ENCODE results near the gene ZNF280B.
"Not testable (repeated sequence)": the region's sequence is repeated elsewhere in the genome, so short reads cannot be mapped to it uniquely, and the experiment has no call there.

ZNF280B gene

DNA sequence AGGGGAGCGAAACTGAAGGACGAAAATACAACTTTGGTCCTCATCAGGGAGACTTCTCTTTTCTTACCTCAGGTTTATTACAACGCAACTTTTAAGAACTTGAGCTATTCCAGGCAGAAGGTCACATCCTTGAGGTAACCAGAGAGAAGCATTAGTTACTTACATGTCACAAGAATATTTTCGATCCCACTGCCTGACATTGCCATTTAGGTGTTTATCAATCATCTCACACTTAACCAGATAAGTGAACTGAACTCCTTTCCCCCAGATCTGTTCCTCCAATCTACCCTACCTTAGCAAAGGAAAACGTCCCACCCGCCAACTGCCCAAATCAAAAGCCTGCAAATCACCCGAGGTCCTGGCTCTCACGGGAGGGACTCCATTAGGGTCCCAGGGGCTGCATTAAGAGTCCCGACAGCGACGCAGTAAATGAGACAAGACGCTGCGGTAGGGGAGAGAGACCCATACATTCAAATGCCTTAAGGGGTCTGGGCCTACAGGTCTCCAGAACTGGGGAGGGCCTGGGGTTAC lies 734 bp downstream of the ZNF280B start:
- DNase-seq (ENCODE audit: low spot score), result no peak

DNA sequence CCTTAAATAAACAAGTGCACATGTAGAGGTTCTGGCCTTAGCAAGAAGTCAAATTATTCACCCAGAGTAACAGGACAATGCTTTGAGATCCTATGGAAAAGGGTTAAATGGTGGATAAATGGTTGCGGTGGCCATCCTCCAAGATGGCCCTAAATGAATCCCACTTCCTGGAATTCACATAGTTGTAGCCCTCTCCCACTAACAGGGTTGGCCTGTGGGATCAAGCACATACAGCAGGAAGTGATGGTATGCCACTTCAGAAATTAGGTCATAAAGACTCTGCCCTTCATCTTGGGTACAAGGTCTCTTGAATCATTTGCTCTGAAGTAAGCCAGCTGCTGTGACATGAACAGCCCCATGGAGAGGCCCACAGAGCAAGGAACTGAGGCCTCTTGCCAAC lies 1.8 kb downstream of the ZNF280B start:
- DNase-seq (ENCODE audit: low spot score), result no peak

DNA sequence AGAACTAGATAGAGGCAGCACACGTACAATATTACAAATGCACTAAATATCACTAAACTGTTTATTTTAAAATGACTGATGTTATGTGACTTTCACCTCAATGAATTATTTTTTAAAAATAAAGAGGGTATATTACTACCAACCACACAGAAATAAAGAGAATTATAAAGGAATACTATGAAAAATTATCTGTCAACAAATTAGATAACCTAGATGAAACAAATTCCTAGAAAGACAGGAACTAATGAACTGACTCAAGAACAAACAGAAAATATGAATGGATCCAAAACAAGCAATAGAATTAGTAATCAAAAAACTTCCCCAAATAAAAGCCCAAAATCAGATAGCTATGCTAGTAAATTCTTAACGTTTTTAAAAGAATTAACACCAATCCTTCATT lies 10.3 kb downstream of the ZNF280B start:
- DNase-seq (ENCODE audit: low spot score), result no peak

DNA sequence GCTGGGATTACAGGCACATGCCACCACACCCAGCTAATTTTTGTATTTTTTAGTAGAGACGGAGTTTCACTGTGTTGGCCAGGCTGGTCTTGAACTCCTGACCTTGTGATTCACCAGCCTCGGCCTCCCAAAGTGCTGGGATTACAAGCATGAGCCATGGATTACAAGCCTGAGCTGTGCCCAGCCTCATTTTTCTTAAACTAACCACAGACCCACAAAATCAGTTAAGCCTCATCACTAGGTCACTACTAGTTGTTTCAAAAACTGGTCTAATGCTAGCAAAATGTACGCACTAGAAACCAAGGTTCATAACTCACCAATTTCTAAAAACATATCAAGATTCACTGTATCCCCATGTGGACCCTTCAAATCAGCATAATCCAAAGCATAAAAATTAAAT lies 17.0 kb downstream of the ZNF280B start:
- DNase-seq (ENCODE audit: low spot score), result not testable (repeated sequence)

DNA sequence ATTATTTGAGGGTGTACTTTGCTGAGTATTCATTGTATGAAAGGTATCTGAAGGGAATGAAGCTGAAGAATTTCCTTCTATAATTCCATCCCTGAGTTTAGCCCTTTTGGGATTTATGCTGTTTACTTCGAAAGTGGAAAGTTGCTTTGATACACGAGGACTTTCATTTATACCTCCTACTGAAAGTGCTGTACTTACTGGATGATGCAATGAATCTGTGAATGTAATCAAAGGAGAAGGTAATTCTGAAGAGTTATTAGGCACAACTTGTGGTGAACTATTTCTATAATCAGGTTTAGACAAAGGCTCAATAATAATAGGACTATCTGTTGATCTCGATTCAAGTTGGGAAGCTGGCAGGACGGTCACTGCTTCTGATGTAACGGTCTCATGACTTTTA lies 19.8 kb downstream of the ZNF280B start:
- DNase-seq (ENCODE audit: low spot score), result no peak

DNA sequence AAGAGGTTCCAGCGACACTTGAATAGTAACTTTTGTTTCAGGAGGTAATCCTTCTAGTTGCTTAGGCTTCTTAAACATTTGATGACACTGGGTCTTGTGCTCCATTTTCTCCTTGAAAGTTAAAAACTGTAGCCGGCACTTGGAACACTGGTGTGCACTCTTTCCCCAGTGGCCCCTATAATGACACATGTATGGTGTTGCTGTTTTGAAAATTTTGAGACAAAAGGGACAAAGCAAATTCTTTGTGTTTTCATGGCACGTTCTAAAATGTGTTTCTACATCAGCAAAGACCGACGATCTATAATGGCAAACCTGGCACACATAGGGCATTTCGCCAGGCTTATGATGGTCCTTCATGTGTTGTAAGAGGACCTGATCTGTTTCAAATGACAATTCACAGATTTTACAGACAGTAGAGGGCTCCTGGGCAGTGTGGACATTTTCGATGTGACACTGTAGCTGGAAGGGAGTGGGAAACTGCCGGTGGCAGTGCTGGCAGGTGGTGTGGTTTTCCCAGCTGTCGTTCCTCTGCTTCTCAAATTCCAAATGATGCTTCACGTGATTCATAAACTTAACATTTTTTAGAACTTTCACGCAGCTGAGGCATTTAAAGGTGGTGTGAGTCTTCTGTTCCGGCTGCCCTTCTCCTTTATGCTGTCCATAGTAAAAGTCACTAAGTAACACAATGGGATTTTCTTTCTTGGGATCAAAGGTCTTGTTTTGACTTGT lies 20.5 kb downstream of the ZNF280B start:
- no peak for DNase-seq (ENCODE audit: low spot score)

DNA sequence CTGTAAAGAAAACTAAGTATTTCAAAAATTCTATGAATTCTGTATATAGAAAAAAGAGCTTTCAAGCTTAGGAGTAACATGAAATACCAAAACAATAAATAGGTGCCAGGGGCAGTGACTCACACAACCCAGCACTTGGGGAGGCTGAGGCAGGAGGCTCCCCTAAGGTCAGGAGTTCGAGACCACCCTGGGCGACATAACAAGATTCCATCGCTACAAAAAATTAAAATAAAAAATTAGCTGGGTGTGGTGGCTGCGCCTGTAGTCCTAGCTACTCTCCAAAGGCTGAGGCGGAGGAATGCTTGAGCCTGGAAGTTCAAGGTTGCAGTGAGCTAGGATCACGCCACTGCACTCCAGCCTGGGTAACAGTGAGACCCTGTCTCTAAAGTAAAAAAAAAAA lies 21.5 kb downstream of the ZNF280B start:
- DNase-seq (ENCODE audit: low spot score), result no peak

DNA sequence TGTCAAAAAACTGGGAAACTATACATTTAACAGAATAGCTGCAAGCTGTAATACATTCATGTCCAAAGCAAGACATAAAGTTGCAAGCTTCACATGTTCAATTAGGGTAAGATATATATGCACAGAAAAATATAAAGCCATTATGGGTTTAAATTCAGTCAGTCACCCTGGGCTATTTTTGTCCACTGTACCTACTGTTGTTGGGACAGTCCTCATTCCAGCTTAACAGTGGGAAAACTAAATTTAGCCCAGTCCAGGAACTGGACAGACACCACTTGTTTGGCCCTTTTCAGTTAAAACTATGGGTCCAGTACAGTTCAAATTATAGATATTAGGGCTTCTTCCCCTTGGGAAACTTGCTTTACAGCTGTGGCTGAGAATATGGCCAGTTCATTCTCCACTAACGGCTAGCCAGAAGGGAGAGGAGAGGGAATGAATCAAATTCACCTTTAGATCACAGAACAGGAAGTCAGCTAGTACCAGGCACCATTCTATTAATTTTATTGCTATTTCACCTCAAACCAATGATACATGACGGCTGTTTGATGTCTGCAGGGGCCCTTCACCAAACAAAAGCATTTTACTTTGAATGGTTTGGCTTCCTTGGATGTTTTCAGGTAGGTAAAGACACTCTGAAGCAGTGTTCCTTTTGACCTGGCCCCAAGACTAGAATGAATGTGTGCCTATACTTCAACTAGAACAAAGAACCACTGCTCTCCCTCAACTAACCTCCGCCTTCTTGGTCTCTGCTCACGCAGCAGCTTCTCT lies 22.2 kb downstream of the ZNF280B start:
- no peak for DNase-seq (ENCODE audit: low spot score)

DNA sequence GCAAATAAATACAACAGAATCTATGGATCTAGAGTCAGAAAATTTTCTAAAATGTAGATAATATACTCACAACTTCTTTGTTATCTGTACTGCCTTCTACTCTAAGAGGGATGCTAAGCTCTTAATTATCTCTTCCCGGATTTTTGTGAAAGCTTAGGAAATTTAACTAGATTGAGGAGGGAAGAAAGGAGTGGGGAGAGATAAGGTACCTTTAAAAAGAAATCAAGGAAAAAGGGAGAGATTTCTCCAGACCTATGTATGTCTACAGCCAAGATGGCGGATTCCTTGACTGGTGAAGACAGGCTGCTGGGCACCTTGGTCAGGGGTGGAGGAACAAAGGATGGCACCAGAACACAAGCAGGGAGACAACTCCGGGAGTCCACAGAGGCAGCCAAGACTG lies 23.0 kb downstream of the ZNF280B start:
- DNase-seq (ENCODE audit: low spot score), result no peak

DNA sequence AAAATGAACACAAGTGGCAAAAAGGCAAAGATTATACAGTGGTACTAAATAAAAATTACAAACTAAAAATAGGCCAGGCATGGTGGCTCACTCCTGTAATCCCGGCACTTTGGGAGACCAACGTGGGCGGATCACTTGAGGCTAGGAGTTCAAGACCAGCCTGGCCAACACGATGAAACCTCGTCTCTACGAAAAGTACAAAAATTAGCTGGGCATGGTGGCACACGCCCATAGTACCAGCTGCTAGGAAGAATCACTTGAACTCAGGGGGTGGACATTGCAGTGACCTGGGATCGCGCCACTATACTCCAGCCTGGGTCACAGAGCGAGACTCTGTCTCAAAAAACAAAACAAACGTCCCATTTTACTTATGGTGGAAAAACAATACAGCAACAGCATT lies 24.5 kb downstream of the ZNF280B start:
- no peak for DNase-seq (ENCODE audit: low spot score)

DNA sequence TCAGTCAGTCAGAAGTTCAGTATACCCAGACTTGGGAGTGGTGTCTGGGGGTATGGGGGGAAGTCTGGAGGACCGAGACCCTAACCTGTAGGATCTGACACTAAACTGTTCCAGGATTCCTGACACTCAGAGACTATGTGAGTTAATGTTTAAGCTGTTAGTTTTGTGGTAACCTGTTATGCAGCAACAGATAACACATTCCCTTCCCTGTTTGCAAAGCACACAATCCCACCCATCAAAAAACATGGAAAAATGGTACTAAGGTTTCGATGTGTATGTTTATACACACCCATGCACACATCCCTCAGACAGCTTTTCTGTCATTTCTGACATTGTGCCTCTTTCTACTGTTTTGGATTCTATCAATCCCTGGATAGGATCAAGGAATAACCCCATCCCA lies 27.6 kb downstream of the ZNF280B start:
- DNase-seq (ENCODE audit: low spot score), result no peak

DNA sequence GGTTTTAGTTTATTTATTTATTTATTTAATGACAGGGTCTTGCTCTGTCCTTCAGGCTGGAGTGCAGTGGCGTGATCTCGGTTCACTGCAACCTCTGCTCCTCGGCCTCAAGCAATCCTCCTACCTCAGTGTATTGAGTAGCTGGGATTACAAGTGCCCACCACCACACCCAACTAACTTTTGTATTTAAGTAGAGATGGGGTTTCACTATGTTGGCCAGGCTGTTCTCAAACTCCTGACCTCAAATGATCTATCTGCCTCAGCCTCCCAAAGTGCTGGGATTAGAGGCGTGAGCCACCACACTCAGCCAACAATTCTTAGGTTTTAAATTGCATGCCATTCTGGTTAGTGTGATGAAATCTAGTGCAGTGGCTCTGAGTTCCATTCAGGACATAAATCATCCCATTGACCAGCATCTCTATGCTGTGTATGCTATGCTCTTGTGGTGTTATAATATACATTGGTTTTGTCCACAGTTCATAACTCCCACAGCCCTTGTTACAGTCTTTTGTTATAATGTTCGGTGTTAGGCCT lies 28.5 kb downstream of the ZNF280B start:
- no peak for DNase-seq (ENCODE audit: low spot score)

DNA sequence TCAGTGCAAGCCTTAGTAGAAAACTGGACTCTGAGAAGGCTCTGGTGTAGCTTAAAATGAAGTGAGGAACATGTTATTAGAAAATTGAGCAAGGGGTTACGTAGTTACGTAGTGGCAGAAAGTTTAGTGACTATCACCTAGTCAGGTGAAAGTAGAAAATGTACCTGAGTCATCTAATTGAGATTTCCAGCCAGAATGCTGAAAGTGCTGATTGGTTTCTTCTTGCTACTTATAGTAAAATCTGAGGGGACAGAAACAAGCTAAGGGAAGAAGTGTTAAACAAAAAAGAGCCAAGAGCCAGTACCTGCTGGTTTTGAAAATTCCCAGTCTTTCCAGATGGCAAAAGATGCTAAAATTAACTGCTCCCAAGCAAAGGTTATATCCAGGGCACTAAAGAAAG lies 29.4 kb downstream of the ZNF280B start:
- no peak for DNase-seq (ENCODE audit: low spot score)

DNA sequence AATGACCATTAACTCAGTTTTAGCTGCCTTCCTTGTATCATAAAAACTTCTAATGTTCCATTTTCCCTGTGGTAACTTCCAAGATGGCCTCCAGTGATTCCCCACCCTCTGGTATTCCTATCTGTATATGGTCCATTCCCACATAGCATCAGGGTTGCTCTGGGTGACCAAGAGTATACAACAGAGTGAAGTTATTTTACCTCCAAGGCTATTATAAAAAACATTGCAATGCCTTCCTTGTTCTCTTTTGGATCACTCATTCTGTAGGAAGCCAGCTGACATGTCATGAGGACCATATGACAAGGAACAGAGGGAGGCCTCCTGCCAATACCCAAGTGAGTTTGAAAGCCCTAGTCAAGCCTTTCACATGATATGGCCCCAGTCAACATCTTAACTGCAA lies 30.1 kb downstream of the ZNF280B start:
- DNase-seq (ENCODE audit: low spot score), result no peak

DNA sequence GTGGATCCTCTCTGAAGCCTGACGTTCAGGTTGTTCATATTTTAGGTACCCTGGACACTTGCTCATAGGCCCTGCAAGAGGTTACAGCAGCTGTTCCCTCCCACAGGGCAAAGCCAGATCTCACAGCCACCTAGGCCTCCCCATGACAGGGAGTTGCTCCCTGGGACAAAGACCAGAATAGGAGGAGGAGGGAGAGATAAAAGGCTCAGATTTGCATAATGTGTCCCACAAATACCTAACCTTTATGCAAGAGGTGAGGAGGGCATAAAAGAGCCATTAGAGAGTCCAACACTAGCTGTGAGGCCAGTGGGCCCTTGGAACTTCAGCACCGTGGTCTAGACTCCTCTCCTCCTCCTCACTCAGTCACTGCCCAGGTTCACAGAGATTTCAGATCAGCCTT lies 33.8 kb downstream of the ZNF280B start:
- DNase-seq (ENCODE audit: low spot score), result no peak

DNA sequence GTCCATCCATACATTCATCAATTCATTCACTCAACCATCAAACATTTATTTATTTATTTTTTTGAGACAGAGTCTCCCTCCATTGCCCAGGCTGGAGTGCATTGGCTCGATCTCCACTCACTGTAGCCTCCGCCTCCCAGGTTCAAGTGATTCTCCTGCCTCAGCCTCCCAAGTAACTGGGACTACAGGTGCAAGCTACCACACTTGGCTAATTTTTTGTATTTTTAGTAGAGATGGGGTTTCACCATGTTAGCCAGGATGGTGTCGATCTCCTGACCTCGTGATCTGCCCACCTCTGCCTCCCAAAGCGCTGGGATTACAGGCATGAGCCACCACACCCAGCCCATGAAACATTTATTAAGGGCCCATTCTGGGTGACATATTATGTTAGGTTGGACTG lies 37.4 kb downstream of the ZNF280B start:
- DNase-seq (ENCODE audit: low spot score), result not testable (repeated sequence)

DNA sequence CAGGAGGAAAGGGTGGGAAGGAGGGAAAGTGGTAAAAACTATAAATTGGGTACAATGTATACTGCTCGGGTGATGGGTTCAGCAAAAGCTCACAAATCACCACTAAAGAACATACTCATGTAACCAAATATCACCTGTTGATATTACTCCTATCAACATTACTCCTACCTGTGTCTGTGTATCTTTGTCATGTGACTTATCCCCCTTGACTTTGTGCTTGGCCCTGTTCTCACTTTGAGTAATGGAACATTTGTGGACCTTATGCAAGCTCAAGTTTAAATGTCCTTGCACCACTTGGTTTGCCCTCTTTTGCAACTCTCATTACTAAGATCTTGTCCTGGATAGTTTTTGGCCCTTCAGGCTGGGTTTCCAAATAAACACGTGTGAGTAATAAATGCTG lies 39.0 kb downstream of the ZNF280B start:
- no peak for DNase-seq (ENCODE audit: low spot score)

DNA sequence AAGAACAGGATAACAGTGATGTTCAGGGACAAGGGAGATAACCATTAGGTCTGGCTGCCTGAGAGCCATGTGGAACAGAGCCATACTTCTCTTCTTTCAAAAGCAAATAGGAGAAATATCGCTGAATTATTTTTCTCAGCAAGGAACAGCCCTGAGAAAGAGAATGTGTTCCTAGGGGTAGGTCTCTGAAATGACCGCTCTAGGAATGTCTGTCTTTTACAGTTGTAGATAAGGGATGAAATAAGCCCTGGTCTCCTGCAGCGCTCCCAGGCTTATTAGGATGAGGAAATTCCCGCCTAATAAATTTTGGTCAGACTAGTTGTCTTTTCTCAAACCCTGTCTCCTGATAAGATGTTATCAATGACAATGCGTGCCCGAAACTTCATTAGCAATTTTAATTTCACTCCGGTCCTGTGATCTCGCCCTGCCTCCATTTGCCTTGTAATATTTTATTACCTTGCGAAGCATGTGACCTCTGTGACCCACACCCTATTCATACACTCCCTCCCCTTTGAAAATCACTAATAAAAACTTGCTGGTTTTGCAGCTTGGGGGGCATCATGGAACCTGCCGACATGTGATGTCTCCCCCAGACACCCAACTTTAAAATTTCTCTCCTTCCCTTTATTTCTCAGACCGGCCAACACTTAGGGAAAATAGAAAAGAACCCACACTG lies 39.6 kb downstream of the ZNF280B start:
- not testable (repeated sequence) for DNase-seq (ENCODE audit: low spot score)

DNA sequence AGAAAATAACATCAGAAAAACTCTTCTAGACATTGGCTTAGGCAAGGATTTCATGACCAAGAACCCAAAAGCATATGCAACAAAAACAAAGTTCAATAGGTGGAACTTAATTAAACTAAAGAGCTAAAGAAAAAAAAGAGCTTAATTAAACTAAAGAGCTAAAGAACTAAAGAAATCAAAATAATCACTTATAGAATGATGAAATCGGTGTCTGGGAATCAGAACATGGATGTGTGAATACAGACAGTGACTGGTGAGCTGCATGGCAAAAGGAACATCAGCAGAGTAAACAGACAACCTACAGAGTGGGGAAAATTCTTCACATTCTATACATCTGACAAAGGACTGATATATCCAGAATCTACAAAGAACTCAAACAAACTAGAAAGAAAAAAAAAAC lies 41.4 kb downstream of the ZNF280B start:
- no peak for DNase-seq (ENCODE audit: low spot score)

DNA sequence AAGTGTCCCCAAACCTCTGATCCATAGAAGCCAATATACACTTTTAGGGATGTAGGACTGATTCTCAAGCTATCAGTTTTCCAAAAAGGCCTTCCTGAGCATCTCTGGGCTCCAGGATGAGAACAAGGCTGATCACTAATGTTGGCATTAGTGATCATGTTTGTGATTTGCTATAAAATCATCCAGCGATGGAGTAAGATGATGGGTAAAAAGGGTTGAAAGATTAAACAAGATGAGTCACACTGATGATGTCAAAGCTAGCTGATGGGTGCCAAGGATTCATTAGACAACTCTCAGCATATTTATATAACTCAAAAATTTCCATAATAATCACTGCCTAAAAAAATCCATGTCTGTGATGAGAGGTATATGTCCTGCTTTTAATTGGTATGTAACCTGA lies 42.8 kb downstream of the ZNF280B start:
- DNase-seq (ENCODE audit: low spot score), result no peak

DNA sequence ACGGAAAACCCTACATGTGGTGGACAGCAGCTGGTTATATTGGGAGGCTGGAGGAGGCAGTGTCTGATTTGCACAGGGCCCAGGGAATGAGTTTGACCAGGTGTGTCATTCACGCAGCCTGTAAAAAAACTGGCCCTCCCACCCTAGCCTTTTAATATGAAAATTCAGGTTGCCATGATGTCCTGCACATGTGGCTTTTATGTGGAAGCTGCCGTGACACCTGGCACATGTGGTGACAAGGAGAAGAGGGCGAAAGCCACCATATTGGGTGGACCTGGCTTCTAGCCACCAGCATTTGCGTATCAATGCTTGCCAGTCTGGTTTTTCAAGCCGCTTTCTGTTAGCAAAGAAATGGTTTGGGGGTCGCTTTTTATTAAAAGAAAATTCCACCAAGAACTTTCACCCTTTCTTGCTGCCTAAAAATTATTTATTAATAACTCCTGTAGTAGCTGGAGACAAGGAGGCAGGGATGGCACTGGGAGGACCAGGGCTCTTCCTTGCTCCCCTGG lies 43.4 kb downstream of the ZNF280B start:
- no peak for DNase-seq (ENCODE audit: low spot score)

DNA sequence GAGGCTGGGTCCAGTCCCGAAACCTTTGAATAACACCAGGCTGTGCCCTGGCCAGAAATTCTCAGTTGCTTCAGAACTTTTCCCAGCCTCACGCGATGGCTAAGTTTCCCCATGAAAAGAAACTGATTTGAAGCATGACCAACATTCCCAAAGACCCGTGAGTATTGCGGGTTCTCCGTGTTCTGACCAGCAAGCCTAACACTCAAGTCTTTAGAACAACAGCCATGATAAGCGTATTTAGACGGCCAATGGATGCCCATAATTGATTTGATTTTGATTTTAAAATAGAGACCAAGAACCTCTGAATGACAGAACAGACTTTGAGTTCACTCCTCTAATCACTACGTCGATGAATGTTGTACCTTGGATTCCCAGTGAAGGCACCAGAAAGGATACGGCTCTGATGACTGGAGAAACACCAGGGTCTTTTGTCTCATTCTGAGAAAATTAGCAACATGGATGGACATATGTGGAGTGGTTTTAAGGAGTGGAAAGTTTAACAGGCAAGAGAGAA lies 43.9 kb downstream of the ZNF280B start:
- no peak for DNase-seq (ENCODE audit: low spot score)

Data from hematopoietic multipotent progenitor cell treated with erythropoietin and hydrocortisone succinate and interleukin-3 and kit ligand, for 17 days (in vitro differentiated cells).